Lower leg skin (tissue), 3 donors: ENCODE measurements around the gene PHF12.

Experiments used
- POLR2A ChIP-seq, 2 donors: fragments of 450-650 bp; IDR thresholded peaks; one replicate each; pipeline ENCODE4 v1.6.1; 2016 to 2017; ENCODE audit warnings: antibody characterized with exemption in 2 of 2, mild to moderate bottlenecking in 1 of 2, moderate library complexity in 1 of 2
- TF ChIP-seq, protein P1 (sequence below), 3 donors: fragments of 450-650 bp; IDR thresholded peaks; one replicate each; pipeline ENCODE4 v1.5.1; 2016; ENCODE audit warnings: antibody characterized with exemption in 3 of 3, mild to moderate bottlenecking in 3 of 3, moderate library complexity in 2 of 3

DNA sequence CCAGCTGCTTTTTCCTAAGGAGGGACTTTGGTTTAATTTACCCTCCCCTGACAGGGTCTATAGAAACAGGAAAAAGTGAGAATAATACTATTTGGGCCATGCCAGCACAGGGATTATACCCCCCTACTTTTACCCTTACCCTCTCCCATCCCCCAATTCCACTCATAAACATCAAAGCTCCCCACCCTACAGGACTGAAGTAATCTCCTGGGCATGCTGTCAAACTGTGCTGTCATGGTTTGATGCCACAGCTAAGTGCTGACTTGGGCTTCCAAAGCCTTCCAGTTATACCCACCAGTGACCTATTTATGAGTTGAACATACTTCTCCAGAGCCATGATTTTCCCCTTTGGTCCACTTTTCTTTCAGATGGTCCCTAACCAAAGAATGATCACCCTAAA lies 12.8 kb downstream of the PHF12 start:
- TF ChIP-seq, protein P1, sequence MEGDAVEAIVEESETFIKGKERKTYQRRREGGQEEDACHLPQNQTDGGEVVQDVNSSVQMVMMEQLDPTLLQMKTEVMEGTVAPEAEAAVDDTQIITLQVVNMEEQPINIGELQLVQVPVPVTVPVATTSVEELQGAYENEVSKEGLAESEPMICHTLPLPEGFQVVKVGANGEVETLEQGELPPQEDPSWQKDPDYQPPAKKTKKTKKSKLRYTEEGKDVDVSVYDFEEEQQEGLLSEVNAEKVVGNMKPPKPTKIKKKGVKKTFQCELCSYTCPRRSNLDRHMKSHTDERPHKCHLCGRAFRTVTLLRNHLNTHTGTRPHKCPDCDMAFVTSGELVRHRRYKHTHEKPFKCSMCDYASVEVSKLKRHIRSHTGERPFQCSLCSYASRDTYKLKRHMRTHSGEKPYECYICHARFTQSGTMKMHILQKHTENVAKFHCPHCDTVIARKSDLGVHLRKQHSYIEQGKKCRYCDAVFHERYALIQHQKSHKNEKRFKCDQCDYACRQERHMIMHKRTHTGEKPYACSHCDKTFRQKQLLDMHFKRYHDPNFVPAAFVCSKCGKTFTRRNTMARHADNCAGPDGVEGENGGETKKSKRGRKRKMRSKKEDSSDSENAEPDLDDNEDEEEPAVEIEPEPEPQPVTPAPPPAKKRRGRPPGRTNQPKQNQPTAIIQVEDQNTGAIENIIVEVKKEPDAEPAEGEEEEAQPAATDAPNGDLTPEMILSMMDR (IDR thresholded peaks at IDR 0.05), result no peak
- TF ChIP-seq POLR2A (IDR thresholded peaks at IDR 0.05), result no peak
